A549 treated with DMSO at 1 μM for 4 hours (cell line): ENCODE results near the gene HOXA13. TPM values are rescaled to one million over a fixed set of nuclear protein-coding genes. Genes with fewer than 3 reads are reported as not detected.

ENCODE experiments used
- total RNA-seq: library from RNA; stranded (reverse); fragments of 200-300 nt; extraction: Qiagen RNA extraction; gene quantifications from 5 replicates; pipeline ENCODE4 v1.2.3, GENCODE V29; 2022; ENCODE audit warnings: low read depth

Gene HOXA13
- 1.6 to 2.2 TPM (median 2.0 TPM) in 5 replicates for total RNA-seq

DNA sequence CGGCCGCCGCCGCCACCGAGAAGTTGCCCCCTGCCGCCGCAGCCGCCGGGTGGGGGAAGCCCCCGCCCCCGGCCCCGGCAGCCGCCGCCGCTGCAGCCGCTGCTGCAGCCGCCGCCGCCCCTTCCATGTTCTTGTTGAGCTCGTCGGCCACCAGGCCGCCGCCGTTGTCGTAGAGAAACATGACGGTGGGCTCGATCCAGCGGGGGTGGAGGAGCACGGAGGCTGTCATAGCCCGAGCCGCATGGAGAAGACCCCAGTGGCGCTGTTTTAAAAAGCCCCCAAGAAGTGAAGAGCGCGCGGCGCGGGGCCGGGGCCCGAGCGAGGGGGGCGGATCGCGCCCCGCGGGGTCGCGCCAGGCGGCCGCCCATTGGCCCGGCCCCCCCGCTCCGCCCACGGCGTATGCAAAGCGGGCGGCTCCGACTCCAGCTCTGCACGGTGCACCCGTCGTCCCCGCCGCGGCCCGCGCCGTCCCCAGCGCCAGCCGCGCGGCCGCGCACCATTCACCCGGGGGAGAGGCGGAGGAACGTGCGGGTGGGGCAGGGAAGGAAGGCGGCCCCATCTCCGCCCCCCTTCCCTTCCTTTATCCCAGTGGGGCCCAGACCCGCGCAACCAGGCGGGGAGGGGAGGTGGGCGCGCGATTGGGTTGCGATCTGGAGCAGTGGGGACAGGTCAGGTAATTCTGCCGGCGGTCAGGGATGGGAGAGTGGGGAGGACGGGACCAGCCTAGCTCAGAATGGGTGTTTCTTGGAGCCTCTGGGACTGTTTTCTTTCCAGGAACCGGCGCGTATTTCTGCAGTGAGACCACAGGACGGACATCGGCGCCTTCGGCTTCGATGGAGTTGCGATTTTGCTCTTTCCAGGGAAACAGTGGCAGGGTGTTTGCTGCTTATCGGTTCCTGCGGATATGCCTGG, at the start of gene HOXA13:
TSS of gene HOXA13 (minus strand) at position 243 of the 912 bp plus-strand sequence. CDS start at position 229, 14 bp downstream.

DNA sequence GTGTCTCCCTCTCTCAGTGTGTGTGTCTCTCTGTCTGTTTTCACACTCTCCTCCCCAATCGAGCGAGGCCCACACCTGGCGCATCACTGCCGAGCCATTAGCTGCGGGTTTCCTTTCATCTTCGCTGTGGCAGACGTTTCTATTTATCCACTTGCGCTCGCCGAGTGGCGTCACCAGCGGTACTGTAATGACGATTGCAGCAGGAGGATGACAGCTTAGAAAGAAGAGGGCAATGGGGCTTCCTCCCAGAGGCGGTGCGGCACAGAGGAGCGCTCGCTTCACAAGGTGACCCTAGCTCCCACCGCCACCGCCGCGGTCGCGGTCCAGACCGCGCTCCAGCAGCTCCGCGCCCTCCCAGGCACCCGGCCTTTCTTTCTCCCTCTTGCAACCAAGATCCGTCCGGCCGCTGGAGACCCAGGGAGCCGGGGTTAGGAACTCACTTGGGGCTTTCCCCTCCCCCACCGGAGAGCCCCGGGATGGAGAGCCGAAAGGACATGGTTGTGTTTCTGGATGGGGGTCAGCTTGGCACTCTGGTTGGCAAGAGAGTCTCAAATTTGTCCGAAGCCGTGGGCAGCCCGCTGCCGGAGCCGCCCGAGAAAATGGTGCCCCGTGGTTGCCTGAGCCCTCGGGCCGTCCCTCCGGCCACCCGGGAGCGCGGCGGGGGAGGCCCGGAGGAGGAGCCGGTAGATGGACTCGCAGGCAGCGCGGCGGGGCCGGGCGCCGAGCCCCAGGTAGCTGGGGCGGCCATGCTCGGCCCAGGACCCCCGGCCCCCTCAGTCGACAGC, 42.9 kb upstream of the HOXA13 start, which contains the start of gene EVX1:
TSS of gene EVX1 (plus strand) at position 248 of the 785 bp plus-strand sequence. CDS start at position 477, 229 bp downstream.

DNA sequence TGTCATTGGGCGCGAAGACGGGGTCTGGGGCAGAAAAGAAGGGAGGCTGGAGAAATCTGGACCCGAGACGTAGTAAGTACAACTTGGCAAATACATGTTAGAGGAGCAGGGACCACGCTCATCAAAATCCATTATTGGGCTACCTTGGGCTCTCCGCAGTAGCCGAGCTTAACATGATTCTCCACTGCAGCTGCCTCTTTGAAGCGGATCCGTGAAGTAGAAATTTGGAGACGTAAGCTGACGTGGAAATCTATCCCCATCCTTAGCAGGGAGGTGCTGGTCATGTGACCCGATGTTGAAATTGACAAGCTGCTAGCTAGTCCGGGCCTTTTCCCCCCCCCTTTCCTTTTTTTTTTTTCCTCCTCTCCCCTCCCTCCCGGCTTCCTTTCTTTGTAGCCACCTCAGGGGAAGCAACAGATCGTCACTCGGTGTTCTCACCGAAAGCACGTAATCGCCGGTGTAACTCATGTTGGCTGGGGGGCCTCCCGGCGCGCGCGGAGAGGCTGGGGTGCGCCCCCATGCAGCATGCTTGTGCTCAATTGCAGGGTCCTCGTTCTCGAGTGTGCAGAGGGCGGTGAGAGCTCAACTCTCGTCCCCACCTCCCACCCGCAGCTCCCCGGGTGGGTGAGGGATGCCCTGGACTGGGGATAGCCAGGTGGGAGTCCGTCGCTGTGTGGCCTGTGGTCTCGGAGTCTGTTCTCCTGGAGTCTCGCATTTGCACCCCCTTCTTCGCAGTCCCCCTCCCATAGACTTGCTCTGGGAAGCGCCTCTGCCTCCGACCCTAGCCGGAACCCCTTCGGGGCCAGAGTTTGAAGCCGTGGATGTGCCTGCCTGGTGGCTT, 14.7 kb downstream of the HOXA13 start, which contains the start of gene HOXA11:
TSS of gene HOXA11 (minus strand) at position 220 of the 841 bp plus-strand sequence. CDS start at position 132, 88 bp downstream.

DNA sequence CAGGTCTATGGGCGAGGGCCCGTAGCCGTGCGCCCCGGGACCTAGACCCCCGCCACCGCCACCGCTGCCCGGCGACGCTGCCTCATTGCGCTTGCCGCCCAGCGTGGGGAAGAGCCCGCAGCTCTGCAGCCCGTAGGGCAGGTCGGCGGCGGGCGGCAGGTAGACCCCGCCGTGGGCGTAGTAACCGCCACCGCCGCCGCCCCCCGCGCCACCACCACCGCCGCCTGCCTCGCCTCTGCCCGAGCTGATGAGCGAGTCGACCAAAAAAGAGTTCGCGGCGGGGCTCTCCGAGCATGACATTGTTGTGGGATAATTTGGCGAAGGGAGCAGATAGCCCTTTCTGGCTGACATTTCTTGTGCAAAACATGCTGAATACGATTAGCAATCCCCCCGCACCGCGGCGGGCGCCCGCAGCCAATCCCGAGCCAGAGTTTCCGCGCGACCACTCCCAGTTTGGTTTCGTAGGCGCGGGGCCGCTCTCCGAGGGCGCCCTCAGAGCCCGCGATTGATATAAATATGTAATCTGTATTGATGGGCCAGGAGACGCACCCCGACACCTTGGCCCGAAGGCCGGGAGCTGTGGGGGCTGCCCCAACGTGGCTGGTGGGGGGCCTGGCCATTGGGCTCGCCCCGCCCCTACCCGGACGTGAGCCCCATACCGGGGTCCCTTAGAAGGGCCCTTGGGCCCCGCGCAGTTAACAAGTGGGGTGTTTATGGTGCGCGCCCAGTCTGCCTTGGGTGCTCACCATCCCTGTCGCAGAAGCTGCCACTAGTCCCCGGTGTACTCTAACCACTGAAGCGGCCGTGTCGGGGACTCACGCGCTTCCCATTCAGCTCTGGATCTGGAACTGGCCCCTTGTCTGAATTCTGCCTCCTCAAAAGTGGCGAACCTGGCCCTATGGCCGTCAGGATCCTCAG, 25.7 kb downstream of the HOXA13 start, which contains the start of gene HOXA10:
TSS of gene HOXA10 (minus strand) at position 365 of the 918 bp plus-strand sequence. CDS start at position 351, 14 bp downstream.

DNA sequence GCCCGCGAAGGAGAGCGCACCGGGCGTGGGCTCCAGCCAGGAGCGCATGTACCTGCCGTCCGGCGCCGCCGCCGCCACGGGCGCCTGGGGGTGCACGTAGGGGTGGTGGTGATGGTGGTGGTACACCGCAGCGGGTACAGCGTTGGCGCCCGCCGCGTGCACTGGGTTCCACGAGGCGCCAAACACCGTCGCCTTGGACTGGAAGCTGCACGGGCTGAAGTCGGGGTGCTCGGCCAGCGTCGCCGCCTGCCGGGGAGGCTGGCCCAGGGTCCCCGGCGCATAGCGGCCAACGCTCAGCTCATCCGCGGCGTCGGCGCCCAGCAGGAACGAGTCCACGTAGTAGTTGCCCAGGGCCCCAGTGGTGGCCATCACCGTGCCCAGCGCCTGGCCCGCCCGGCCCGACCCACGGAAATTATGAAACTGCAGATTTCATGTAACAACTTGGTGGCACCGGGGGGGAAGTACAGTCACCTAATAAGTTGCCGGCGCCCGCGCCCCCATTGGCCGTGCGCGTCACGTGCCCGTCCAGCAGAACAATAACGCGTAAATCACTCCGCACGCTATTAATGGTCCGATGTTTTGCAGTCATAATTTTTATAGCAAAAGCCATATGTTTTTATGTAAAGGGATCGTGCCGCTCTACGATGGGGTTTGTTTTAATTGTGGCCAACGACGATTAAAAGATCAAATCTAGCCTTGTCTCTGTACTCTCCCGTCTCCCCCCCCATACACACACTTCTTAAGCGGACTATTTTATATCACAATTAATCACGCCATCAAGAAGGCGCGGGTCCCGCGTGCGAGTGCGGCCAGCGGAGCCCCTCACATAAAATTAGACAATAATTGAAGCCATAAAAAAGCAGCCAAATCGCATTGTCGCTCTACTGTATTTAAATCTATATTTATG, 34.5 kb downstream of the HOXA13 start, which contains the start of gene HOXA9:
TSS of gene HOXA9 (minus strand) at position 449 of the 907 bp plus-strand sequence. CDS start at position 369, 80 bp downstream.

GRCh38 chr7:27156508-27156898, 43.4 kb downstream of the HOXA13 start, which contains the start of gene HOXA7:
HOXA7 (minus strand) TSS chr7:27156675; CDS start chr7:27156545, 130 bp downstream.

GRCh38 chr7:27151931-27152815, 47.7 kb downstream of the HOXA13 start, which contains the start of gene HOXA3:
HOXA3 (minus strand) TSS chr7:27152583; CDS start chr7:27110640, 41,943 bp downstream.

DNA sequence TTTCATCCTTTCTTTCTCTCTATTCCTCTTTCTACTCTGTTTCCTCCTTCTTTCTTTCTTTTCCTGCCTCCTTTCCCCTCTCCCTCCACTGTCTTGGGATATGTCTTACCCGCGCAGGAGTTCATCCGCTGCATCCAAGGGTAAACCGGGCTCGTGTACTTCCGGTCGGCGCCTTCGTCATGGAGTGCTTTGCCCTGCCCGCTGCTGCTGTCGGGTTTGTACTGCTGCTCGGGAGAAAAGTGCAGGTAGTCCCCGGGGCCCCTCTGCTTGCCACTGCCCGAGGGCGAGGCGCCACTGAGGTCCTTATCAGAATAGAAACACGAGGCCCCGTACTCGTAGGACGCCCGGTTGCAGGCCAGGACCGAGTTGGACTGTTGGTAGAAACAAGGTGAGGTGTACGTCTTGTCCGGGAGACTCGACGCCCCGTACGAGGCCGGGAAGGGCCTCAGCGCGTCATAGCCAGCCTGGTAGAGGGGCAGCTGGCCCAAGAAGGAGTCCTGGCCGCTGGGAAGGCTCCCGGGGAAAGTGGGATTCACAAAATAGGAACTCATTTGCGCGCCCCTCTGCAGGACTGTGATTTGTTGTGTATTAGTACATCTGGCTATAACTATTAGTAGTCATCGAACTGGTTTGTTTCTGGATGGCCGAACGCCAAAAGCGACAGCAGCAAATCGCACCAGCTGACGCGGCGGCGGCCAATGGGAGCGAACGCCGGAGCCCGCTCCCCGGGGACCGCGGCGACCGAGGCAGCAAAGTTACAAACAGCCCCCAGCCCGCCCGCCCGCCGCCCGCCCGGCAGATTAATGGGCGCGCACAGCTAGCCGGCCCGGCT, 52.5 kb downstream of the HOXA13 start, which contains the start of gene HOXA6:
TSS of gene HOXA6 (minus strand) at position 576 of the 832 bp plus-strand sequence. CDS start at position 551, 25 bp downstream.

Other genes with a start within 250 kb of the HOXA13 start
- gene HOXA1, start 104.1 kb downstream of the HOXA13 start, total RNA-seq = 2.3 to 4.4 TPM (median 3.6 TPM) in 5 replicates
- 0.70 to 1.6 TPM (median 1.2 TPM) in 5 replicates for gene HOXA2, start 97.4 kb downstream of the HOXA13 start, total RNA-seq
- 1.3 to 3.0 TPM (median 2.8 TPM) in 5 replicates for gene HOXA4, start 69.3 kb downstream of the HOXA13 start, total RNA-seq
- 5.2 to 8.3 TPM (median 6.2 TPM) in 5 replicates for gene HOXA5, start 56.4 kb downstream of the HOXA13 start, total RNA-seq
- gene HOXA6, start 52.3 kb downstream of the HOXA13 start, total RNA-seq = 0.71 to 2.5 TPM (median 1.8 TPM) in 5 replicates
- gene HOXA3, start 47.5 kb downstream of the HOXA13 start, total RNA-seq = 7.1 to 12.9 TPM (median 7.6 TPM) in 5 replicates
- 4.4 to 5.3 TPM (median 4.9 TPM) in 5 replicates for gene HOXA7, start 43.4 kb downstream of the HOXA13 start, total RNA-seq
- 0.44 to 0.78 TPM (median 0.74 TPM) in 5 replicates for gene HOXA9, start 34.6 kb downstream of the HOXA13 start, total RNA-seq
- gene HOXA10, start 25.8 kb downstream of the HOXA13 start, total RNA-seq = 5.8 to 8.6 TPM (median 7.4 TPM) in 5 replicates
- gene HOXA11, start 14.9 kb downstream of the HOXA13 start, total RNA-seq = 0.63 to 1.2 TPM (median 0.79 TPM) in 5 replicates
- 0.05 to 0.06 TPM (median 0.06 TPM) in 3 of 5 replicates, not detected in the others for gene EVX1, start 42.7 kb upstream of the HOXA13 start, total RNA-seq